ENCODE measurements around the gene FRK.

DNA sequence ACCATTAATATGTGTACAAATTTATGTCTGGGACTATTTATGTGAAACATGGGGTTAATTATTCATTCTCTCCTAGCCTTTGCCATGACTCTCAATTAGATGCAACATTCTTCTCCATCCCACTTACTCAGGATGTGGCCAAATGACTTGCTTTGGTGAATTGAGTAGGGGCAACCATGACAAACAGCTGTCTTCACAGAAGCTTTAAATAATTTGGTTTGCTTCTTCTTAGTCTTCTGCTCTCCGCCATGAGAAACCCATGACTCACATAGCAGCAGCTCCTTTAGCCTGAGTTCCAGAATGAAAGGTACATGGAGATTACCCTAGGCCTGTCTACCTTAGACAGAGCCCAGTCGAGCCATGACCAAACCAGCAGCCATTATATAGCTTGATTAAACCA lies 74.7 kb downstream of the FRK start:
- TF ChIP-seq, protein P1, sequence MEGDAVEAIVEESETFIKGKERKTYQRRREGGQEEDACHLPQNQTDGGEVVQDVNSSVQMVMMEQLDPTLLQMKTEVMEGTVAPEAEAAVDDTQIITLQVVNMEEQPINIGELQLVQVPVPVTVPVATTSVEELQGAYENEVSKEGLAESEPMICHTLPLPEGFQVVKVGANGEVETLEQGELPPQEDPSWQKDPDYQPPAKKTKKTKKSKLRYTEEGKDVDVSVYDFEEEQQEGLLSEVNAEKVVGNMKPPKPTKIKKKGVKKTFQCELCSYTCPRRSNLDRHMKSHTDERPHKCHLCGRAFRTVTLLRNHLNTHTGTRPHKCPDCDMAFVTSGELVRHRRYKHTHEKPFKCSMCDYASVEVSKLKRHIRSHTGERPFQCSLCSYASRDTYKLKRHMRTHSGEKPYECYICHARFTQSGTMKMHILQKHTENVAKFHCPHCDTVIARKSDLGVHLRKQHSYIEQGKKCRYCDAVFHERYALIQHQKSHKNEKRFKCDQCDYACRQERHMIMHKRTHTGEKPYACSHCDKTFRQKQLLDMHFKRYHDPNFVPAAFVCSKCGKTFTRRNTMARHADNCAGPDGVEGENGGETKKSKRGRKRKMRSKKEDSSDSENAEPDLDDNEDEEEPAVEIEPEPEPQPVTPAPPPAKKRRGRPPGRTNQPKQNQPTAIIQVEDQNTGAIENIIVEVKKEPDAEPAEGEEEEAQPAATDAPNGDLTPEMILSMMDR (conservative IDR thresholded peaks at IDR 0.05; ENCODE audit: low read length), result no peak
- TF ChIP-seq EZH2phosphoT487 (IDR thresholded peaks at IDR 0.05; ENCODE audit: borderline replicate concordance), result no peak

Data from Loucy (cell line).